IMR-90 (cell line): ENCODE results near the gene APEX1. TPM values are rescaled to one million over a fixed set of nuclear protein-coding genes. Genes with fewer than 3 reads are reported as not detected.

Source experiments
- ATAC-seq: fragments of 200-7000 bp; cut with Tn5 transposase; 2 replicates; pipeline ENCODE4 v1.9.1; 2020; ENCODE audit warnings: low read depth, mild to moderate bottlenecking, moderate library complexity
- BruUV-seq: library from RNA; stranded (reverse); fragments of 400-500 nt; replicated peaks from 2 replicates; lab custom pipeline; 2021; lab: Mats Ljungman, UMichigan
- CTCF ChIA-PET: fragments of 300-600 bp; formaldehyde crosslinking; extraction: SDS; loops from one replicate; lab custom pipeline; 2021; ENCODE audit warnings: antibody characterized with exemption; lab: Yijun Ruan, JAX
- POLR2A ChIA-PET: fragments of 300-600 bp; sonication (Branson Sonifier 250); formaldehyde crosslinking; loops from one replicate; lab custom pipeline; 2022; ENCODE audit warnings: antibody characterized with exemption; ENCODE audit not compliant: unreplicated experiment; lab: Charles Lee
- DNase-seq: peaks from one replicate; pipeline ENCODE4 v3.0.0; 2013
- H2AFZ ChIP-seq: replicated peaks from 2 replicates; pipeline ENCODE3; 2013; ENCODE audit warnings: low read length, mild to moderate bottlenecking; ENCODE audit not compliant: poor library complexity
- H2AK5ac ChIP-seq: 2 replicates; pipeline ENCODE4 v1.6.1; 2013; ENCODE audit warnings: low read depth, low read length, inconsistent platforms
- H2AK9ac ChIP-seq: replicated peaks from 2 replicates; pipeline ENCODE3; 2013; ENCODE audit warnings: mild to moderate bottlenecking, low read depth, low read length, moderate library complexity; ENCODE audit not compliant: poor library complexity
- H2BK120ac ChIP-seq: 2 replicates; pipeline ENCODE4 v1.6.1; 2013; ENCODE audit warnings: low read depth, low read length, inconsistent platforms
- H2BK15ac ChIP-seq: 3 replicates; pipeline ENCODE4 v1.6.1; 2013; ENCODE audit warnings: low read depth, low read length, inconsistent platforms
- H2BK20ac ChIP-seq: 2 replicates; pipeline ENCODE4 v1.6.1; 2013; ENCODE audit warnings: low read depth, mild to moderate bottlenecking, inconsistent platforms, low read length, moderate library complexity
- H2BK5ac ChIP-seq: 2 replicates; pipeline ENCODE4 v1.6.1; 2013; ENCODE audit warnings: mild to moderate bottlenecking, low read depth, low read length, inconsistent platforms; ENCODE audit not compliant: poor library complexity, severe bottlenecking
- H3K14ac ChIP-seq: replicated peaks from 2 replicates; pipeline ENCODE4 v1.6.1; 2013; ENCODE audit warnings: low read depth, low read length, inconsistent platforms
- H3K18ac ChIP-seq: 2 replicates; pipeline ENCODE4 v1.6.1; 2013; ENCODE audit warnings: low read depth, low read length, control low read depth
- H3K23ac ChIP-seq: 2 replicates; pipeline ENCODE4 v1.6.1; 2013; ENCODE audit warnings: low read depth, low read length, inconsistent platforms
- H3K27ac ChIP-seq: 2 replicates; pipeline ENCODE4 v1.5.1; 2013; ENCODE audit warnings: mild to moderate bottlenecking, control low read depth, low read length; ENCODE audit not compliant: insufficient read depth
- H3K27me3 ChIP-seq: 2 replicates; pipeline ENCODE4 v1.6.1; 2013; ENCODE audit warnings: low read length; ENCODE audit not compliant: control insufficient read depth, insufficient read depth
- H3K36me3 ChIP-seq: 2 replicates; pipeline ENCODE4 v1.6.1; 2013; ENCODE audit warnings: low read length, mixed read lengths; ENCODE audit not compliant: control insufficient read depth, insufficient read depth
- H3K4ac ChIP-seq: 2 replicates; pipeline ENCODE4 v1.6.1; 2013; ENCODE audit warnings: low read depth, low read length, inconsistent platforms
- H3K4me1 ChIP-seq: 2 replicates; pipeline ENCODE4 v1.6.1; 2013; ENCODE audit warnings: low read length, mixed read lengths; ENCODE audit not compliant: control insufficient read depth, insufficient read depth
- H3K4me2 ChIP-seq: 2 replicates; pipeline ENCODE4 v1.6.1; 2013; ENCODE audit warnings: low read depth, mild to moderate bottlenecking, control low read depth, low read length, moderate library complexity
- H3K4me3 ChIP-seq: 2 replicates; pipeline ENCODE4 v1.5.1; 2013; ENCODE audit warnings: low read depth, mild to moderate bottlenecking, control low read depth, low read length, moderate library complexity; ENCODE audit not compliant: insufficient read depth
- H3K56ac ChIP-seq: 2 replicates; pipeline ENCODE4 v1.6.1; 2013; ENCODE audit warnings: low read length, inconsistent platforms; ENCODE audit not compliant: insufficient read depth; ENCODE audit errors: extremely low read depth
- H3K79me1 ChIP-seq, 2 experiments: 2 replicates each; pipeline ENCODE4 v1.6.1; 2013; ENCODE audit warnings: low read length in 2 of 2, inconsistent platforms in 1 of 2, low read depth in 1 of 2
- H3K9ac ChIP-seq: 2 replicates; pipeline ENCODE4 v1.6.1; 2013; ENCODE audit warnings: low read depth, low read length, control low read depth
- H3K9me1 ChIP-seq: 2 replicates; pipeline ENCODE4 v1.6.1; 2013; ENCODE audit warnings: low read length, inconsistent platforms; ENCODE audit not compliant: insufficient read depth
- H3K9me3 ChIP-seq: 2 replicates; pipeline ENCODE4 v1.6.1; 2013; ENCODE audit warnings: low read length; ENCODE audit not compliant: control insufficient read depth, insufficient read depth
- H4K20me1 ChIP-seq: 2 replicates; pipeline ENCODE4 v1.6.1; 2013; ENCODE audit warnings: low read length, inconsistent platforms; ENCODE audit not compliant: insufficient read depth
- H4K5ac ChIP-seq: 2 replicates; pipeline ENCODE4 v1.6.1; 2013; ENCODE audit warnings: mild to moderate bottlenecking, low read depth, low read length, control low read depth
- H4K8ac ChIP-seq, 2 experiments: 2 replicates each; pipeline ENCODE4 v1.6.1; 2013; ENCODE audit warnings: low read depth in 2 of 2, low read length in 2 of 2, control low read depth in 1 of 2, inconsistent platforms in 1 of 2
- H4K91ac ChIP-seq: 2 replicates; pipeline ENCODE4 v1.6.1; 2013; ENCODE audit warnings: low read depth, low read length, inconsistent platforms; ENCODE audit not compliant: insufficient read depth
- FOS ChIP-seq: fragments of 150-350 bp; IDR thresholded peaks from 2 replicates; pipeline ENCODE4 v1.6.1; 2016; ENCODE audit warnings: low read depth, low read length
- MAZ ChIP-seq: IDR thresholded peaks from 2 replicates; pipeline ENCODE4 v1.6.1; 2012; ENCODE audit warnings: low read depth, mild to moderate bottlenecking, low read length, improper control_type of control experiment, moderate library complexity, borderline replicate concordance
- MXI1 ChIP-seq: IDR thresholded peaks from 2 replicates; pipeline ENCODE4 v1.6.1; 2012; ENCODE audit warnings: low read depth, mild to moderate bottlenecking, low read length, moderate library complexity, borderline replicate concordance
- NFE2L2 ChIP-seq: fragments of 150-350 bp; IDR thresholded peaks from 2 replicates; pipeline ENCODE4 v1.6.1; 2016; ENCODE audit warnings: low read depth, mild to moderate bottlenecking, low read length
- POLR2A ChIP-seq: IDR thresholded peaks from 2 replicates; pipeline ENCODE4 v1.6.1; 2012; ENCODE audit warnings: mild to moderate bottlenecking, low read depth, low read length
- RCOR1 ChIP-seq: IDR thresholded peaks from 2 replicates; pipeline ENCODE4 v1.6.1; 2012; ENCODE audit warnings: mild to moderate bottlenecking, low read length, improper control_type of control experiment; ENCODE audit not compliant: insufficient replicate concordance
- SMC3 ChIP-seq: fragments of 150-350 bp; IDR thresholded peaks from 2 replicates; pipeline ENCODE4 v1.6.1; 2016; ENCODE audit warnings: low read depth, mild to moderate bottlenecking, antibody characterized with exemption, low read length, moderate library complexity
- WGBS, 2 experiments: methylation state at CpG; one replicate each; pipeline versions ENCODE4 v1.1.5 to v1.1.7; 2013; ENCODE audit warnings: missing lambda C conversion rate in 2 of 2; ENCODE audit not compliant: insufficient read length in 1 of 2; ENCODE audit errors: extremely low coverage in 2 of 2; 5-methylcytosine and 5-hydroxymethylcytosine counted together
- dilution Hi-C: fragments of 300-500 bp; cut with HindIII; formaldehyde crosslinking; loops from one replicate; pipeline ENCODE4 v1.14.3; 2018; ENCODE audit warnings: low sequenced_read_pairs; ENCODE audit not compliant: unreplicated experiment
- in situ Hi-C: fragments of 300-500 bp; cut with MboI; formaldehyde crosslinking; loops from 3 replicates; pipeline ENCODE4 v1.14.3; 2019; ENCODE audit warnings: low sequenced_read_pairs, inconsistent platforms, mixed read lengths
- intact Hi-C: fragments of 100-400 bp; cut with micrococcal nuclease; formaldehyde crosslinking; loops from 2 replicates; pipeline ENCODE4 v1.10.0; 2022
- polyA plus RNA-seq, 3 experiments: library from polyadenylated mRNA; depleted of rRNA; stranded (reverse); fragments of >200 nt; gene quantifications; 2 replicates each; pipeline ENCODE4 v1.2.3, GENCODE V29; 2012; ENCODE audit warnings: low replicate concordance in 1 of 3
- total RNA-seq: library from RNA; depleted of rRNA; stranded (reverse); fragments of >200 nt; gene quantifications from 2 replicates; pipeline ENCODE4 v1.2.3, GENCODE V29; 2012

The APEX1 gene
- total and polyA plus RNA-seq, 2 of the 4 experiments (the other 2 are of a cell fraction), result 125 to 241 TPM

DNA sequence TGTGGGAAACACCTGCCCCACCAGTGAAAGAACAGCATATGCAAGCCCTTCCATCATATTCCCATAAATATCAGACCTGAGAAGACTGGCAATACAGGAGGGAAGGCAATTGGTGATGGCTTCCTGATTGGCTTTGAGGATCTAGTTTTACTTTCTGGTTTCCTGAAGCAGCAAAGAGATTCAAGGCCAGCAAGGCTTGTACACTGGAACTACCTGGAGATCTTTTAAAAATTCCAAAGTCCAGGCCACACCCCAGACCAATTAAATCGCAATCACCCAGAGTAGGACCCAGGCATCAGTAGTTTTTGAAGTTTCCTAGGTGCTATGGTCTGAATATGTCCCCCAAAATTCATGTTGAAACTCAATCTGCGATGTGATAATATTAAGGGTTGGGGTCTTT is 38.8 kb upstream of the APEX1 start:
- Histone ChIP-seq H3K36me3 (no peaks in the 10 kb centered on the region), H3K27ac (no peak overlapping the region), H3K9me1 (0 out of 2 replicates have a peak, but pooled peaks cover 2% of the 10 kb centered on the region), H3K79me1 (peaks cover 2 to 13% of the 10 kb centered on the region in 2 experiments; a peak in 3 of 4 replicates), H3K56ac (no peak overlapping the region), H3K4ac (no peak overlapping the region), H3K4me1 (peaks cover 5% of the 10 kb centered on the region), H2BK15ac (no peak overlapping the region), H4K5ac (no peak overlapping the region), H3K14ac (no peak overlapping the region), H3K27me3 (0 out of 2 replicates have a peak, but pooled peaks cover 2% of the 10 kb centered on the region), H2BK20ac (no peak overlapping the region), H2AFZ (peak overlapping the region; percentile 52), H3K23ac (no peak overlapping the region), H2AK5ac (no peak overlapping the region), H3K4me3 (no peak overlapping the region), H3K9ac (no peak overlapping the region), H4K91ac (no peak overlapping the region), H2AK9ac (no peak overlapping the region), H3K18ac (no peak overlapping the region), H2BK120ac (no peak overlapping the region), H4K20me1 (no peaks in the 10 kb centered on the region), H4K8ac (no peak overlapping the region), H2BK5ac (no peak overlapping the region), H3K9me3 (no peaks in the 10 kb centered on the region), H3K4me2 (no peak overlapping the region)
- in situ Hi-C loops, result loop anchor here (10.0 kb wide), 1 partner anchor 269 kb away; the partner anchor contains the start of genes ANG and RNASE4
- ATAC-seq (no peak), DNase-seq (no peak)
- ChIA-PET CTCF (interaction anchor here (0.7 to 1.7 kb wide), 8 partner anchors 9 to 198 kb away, joined by 3 to 12 read pairs (median 6); partner anchors contain the start of genes APEX1 and OSGEP), POLR2A (no interaction called here)
- no TSS peak for BruUV-seq
- dilution Hi-C loops, result no loop called here
- intact Hi-C loops, result no loop called here
- WGBS, 2 experiments, result no CpG with 5 or more reads among the region's 2 CpGs
- TF ChIP-seq MXI1 (no peak), MAZ (no peak), NFE2L2 (no peak), RCOR1 (no peak), POLR2A (no peak), FOS (no peak), SMC3 (no peak)
